Uterus (tissue), 4 donors: ENCODE results near the gene HRK. TPM values are rescaled to one million over a fixed set of nuclear protein-coding genes. Genes with fewer than 3 reads are reported as not detected.

Source experiments
- DNase-seq, 2 donors: peaks; one replicate each; pipeline ENCODE4 v3.0.0-alpha.2; 2019 to 2020
- H3K27ac ChIP-seq, 2 donors: fragments of 200-600 bp; sonication (generic); 1 replicate in 1 of 2; 2 replicates in 1 of 2; pipeline ENCODE4 v1.5.1; 2016 to 2018
- H3K27me3 ChIP-seq, 2 donors: fragments of 200-600 bp; sonication (generic); one replicate each; pipeline ENCODE4 v1.5.1; 2018 to 2019; ENCODE audit warnings: control low read depth in 1 of 2
- H3K36me3 ChIP-seq, 2 donors: fragments of 200-600 bp; sonication (generic); one replicate each; pipeline ENCODE4 v1.5.1; 2019; ENCODE audit warnings: control low read depth in 1 of 2
- H3K4me1 ChIP-seq, 2 donors: fragments of 200-600 bp; sonication (generic); one replicate each; pipeline ENCODE4 v1.5.1; 2018 to 2019; ENCODE audit warnings: control low read depth in 1 of 2
- H3K4me3 ChIP-seq, 2 donors: fragments of 200-600 bp; sonication (generic); 1 replicate in 1 of 2; 2 replicates in 1 of 2; pipeline ENCODE4 v1.5.1; 2018 to 2019; ENCODE audit warnings: mild to moderate bottlenecking in 1 of 2
- H3K9me3 ChIP-seq, 2 donors: fragments of 200-600 bp; sonication (generic); one replicate each; pipeline ENCODE4 v1.5.1; 2019; ENCODE audit warnings: control low read depth in 1 of 2
- CTCF ChIP-seq, 4 experiments: fragments of 200-600 bp in 2 of 4; fragments of 450-650 bp in 2 of 4; sonication (generic) in 2 of 4; IDR thresholded peaks; one replicate each; pipeline ENCODE4 v1.5.1; 2016 to 2019; ENCODE audit warnings: antibody characterized with exemption in 4 of 4, mild to moderate bottlenecking in 2 of 4, moderate library complexity in 1 of 4
- POLR2A ChIP-seq, 2 donors: fragments of 450-650 bp; IDR thresholded peaks; one replicate each; pipeline ENCODE4 v1.6.1; 2016; ENCODE audit warnings: antibody characterized with exemption in 2 of 2, mild to moderate bottlenecking in 1 of 2, moderate library complexity in 1 of 2
- intact Hi-C: fragments of 100-400 bp; cut with DNase I; formaldehyde crosslinking; loops from one replicate; pipeline ENCODE4 v1.15.1; 2023; ENCODE audit warnings: low total_unique reads
- total RNA-seq, 4 donors: library from RNA; depleted of rRNA in 3 of 4; stranded (reverse); fragments of >200 nt in 3 of 4; gene quantifications; one replicate each; pipeline versions ENCODE4 v1.1.0 to v1.2.4, GENCODE V29; 2014 to 2023
- donor health status: DM: yes; HTN: yes; CAD: no.

The HRK gene
- total RNA-seq, 4 donors from 2014 or later, result 0.55 to 1.5 TPM; not detected in 2

GRCh38 chr12:116919706-116920485 is 38.7 kb upstream of the HRK start:
- TF ChIP-seq CTCF (IDR thresholded peaks at IDR 0.05) (no peak), POLR2A (IDR thresholded peaks at IDR 0.05) (no peak)
- no peaks in the 10 kb centered on the region for H3K4me1 ChIP-seq
- intact Hi-C loops, result no loop called here
- H3K27ac ChIP-seq, result no peak overlapping the region
- no peaks in the 10 kb centered on the region for H3K36me3 ChIP-seq
- no peaks in the 10 kb centered on the region for H3K27me3 ChIP-seq
- DNase-seq, result no peak
- H3K9me3 ChIP-seq, result no peaks in the 10 kb centered on the region
- no peak overlapping the region for H3K4me3 ChIP-seq

GRCh38 chr12:116919247-116919661 is 38.0 kb upstream of the HRK start:
- Histone ChIP-seq H3K36me3 (no peaks in the 10 kb centered on the region), H3K9me3 (no peaks in the 10 kb centered on the region), H3K27me3 (no peaks in the 10 kb centered on the region), H3K27ac (no peak overlapping the region), H3K4me1 (no peaks in the 10 kb centered on the region), H3K4me3 (no peak overlapping the region)
- TF ChIP-seq CTCF (IDR thresholded peaks at IDR 0.05) (no peak), POLR2A (IDR thresholded peaks at IDR 0.05) (no peak)
- intact Hi-C loops, result no loop called here
- no peak for DNase-seq

GRCh38 chr12:116918464-116918863 is 37.2 kb upstream of the HRK start:
- Histone ChIP-seq H3K4me1 (no peaks in the 10 kb centered on the region), H3K27ac (no peak overlapping the region), H3K4me3 (no peak overlapping the region), H3K27me3 (no peaks in the 10 kb centered on the region), H3K36me3 (no peaks in the 10 kb centered on the region), H3K9me3 (no peaks in the 10 kb centered on the region)
- intact Hi-C loops, result no loop called here
- DNase-seq, result no peak
- no peak for TF ChIP-seq CTCF (IDR thresholded peaks at IDR 0.05)

GRCh38 chr12:116916714-116917114 is 35.5 kb upstream of the HRK start:
- no peak for DNase-seq
- Histone ChIP-seq H3K27me3 (no peaks in the 10 kb centered on the region), H3K36me3 (no peaks in the 10 kb centered on the region), H3K9me3 (no peaks in the 10 kb centered on the region), H3K4me1 (no peaks in the 10 kb centered on the region), H3K27ac (no peak overlapping the region), H3K4me3 (no peak overlapping the region)
- TF ChIP-seq POLR2A (IDR thresholded peaks at IDR 0.05) (no peak), CTCF (IDR thresholded peaks at IDR 0.05) (no peak)
- intact Hi-C loops, result no loop called here

GRCh38 chr12:116916122-116916521 is 34.9 kb upstream of the HRK start:
- Histone ChIP-seq H3K9me3 (no peaks in the 10 kb centered on the region), H3K4me1 (no peaks in the 10 kb centered on the region), H3K27me3 (no peaks in the 10 kb centered on the region), H3K36me3 (no peaks in the 10 kb centered on the region), H3K4me3 (no peak overlapping the region), H3K27ac (no peak overlapping the region)
- TF ChIP-seq POLR2A (IDR thresholded peaks at IDR 0.05) (no peak), CTCF (IDR thresholded peaks at IDR 0.05) (no peak)
- intact Hi-C loops, result no loop called here
- no peak for DNase-seq
